Activated CD8-positive, alpha-beta memory T cell treated with anti-CD3 and anti-CD28 coated beads, Interleukin-2, amount 50 U/mL, for 1 hour (primary cell): ENCODE results near the gene CIBAR2.

ENCODE experiments used
- DNase-seq: peaks from one replicate; pipeline ENCODE4 v3.0.0-alpha.2; 2020; ENCODE audit errors: extremely low read depth

The CIBAR2 gene

GRCh38 chr16:85112364-85112763 lies at the start of gene CIBAR2:
Gene CIBAR2 (minus strand): TSS chr16:85112472. CDS start chr16:85112352, 120 bp downstream.
- no peak for DNase-seq

GRCh38 chr16:85159179-85159980 lies 47.1 kb upstream of the CIBAR2 start:
- DNase-seq = no peak

GRCh38 chr16:85158743-85159178 lies 46.5 kb upstream of the CIBAR2 start:
- no peak for DNase-seq

- no peak for DNase-seq
Observed at GRCh38 chr16:85157813-85158742, 45.8 kb upstream of the CIBAR2 start.

- DNase-seq = no peak
Observed at GRCh38 chr16:85157372-85157771, 45.1 kb upstream of the CIBAR2 start.

GRCh38 chr16:85156869-85157268 lies 44.6 kb upstream of the CIBAR2 start:
- DNase-seq = no peak

- no peak for DNase-seq
Observed at GRCh38 chr16:85156440-85156839, 44.2 kb upstream of the CIBAR2 start.

- no peak for DNase-seq
Observed at GRCh38 chr16:85153656-85154091, 41.4 kb upstream of the CIBAR2 start.

- DNase-seq = no peak
Observed at GRCh38 chr16:85153046-85153445, 40.8 kb upstream of the CIBAR2 start.

- DNase-seq = no peak
Observed at GRCh38 chr16:85152414-85153030, 40.2 kb upstream of the CIBAR2 start.

GRCh38 chr16:85151603-85152413 lies 39.5 kb upstream of the CIBAR2 start:
- no peak for DNase-seq

GRCh38 chr16:85151079-85151602 lies 38.9 kb upstream of the CIBAR2 start:
- no peak for DNase-seq

GRCh38 chr16:85150331-85150940 lies 38.2 kb upstream of the CIBAR2 start:
- DNase-seq = no peak

- no peak for DNase-seq
Observed at GRCh38 chr16:85149776-85150175, 37.5 kb upstream of the CIBAR2 start.

- no peak for DNase-seq
Observed at GRCh38 chr16:85148931-85149330, 36.7 kb upstream of the CIBAR2 start.

GRCh38 chr16:85146922-85147651 lies 34.8 kb upstream of the CIBAR2 start:
- DNase-seq = no peak

GRCh38 chr16:85146532-85146797 lies 34.2 kb upstream of the CIBAR2 start:
- no peak for DNase-seq

GRCh38 chr16:85145734-85146531 lies 33.7 kb upstream of the CIBAR2 start:
- DNase-seq = no peak

- DNase-seq = no peak
Observed at GRCh38 chr16:85145188-85145587, 32.9 kb upstream of the CIBAR2 start.
